ENCODE results near the gene RANBP3.

Gene RANBP3

DNA sequence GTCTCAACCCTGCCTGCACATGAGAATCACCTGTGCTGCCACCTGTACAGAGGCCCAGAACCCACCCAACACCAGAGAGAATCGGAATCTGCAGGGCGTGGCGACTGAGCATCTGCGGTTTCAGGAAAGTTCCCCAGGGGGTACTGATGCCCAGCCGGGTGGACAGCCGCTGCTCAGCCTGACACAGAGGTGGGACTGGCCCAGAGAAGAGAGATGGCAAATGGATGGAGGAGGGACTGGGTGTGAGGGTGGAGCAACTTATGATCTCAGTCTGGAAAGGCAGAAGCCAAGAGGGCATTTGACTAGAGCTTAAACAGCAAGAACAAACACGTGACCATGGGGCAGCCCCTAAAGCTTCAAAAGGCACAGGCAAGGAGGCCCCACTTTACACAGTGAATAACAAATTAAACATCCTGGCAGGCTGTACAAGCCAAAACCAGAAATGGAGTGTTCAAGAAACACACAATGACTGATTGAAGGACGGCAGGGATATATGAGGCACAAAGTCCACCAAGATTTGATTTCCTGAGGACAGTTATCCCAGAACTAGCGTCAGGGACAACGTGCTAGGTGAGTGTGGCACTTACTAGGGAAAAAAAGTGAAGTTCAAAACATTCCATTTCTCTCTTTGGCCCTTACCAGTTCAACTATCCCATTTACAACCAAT is 3.1 kb downstream of the RANBP3 start:
- H3K27ac ChIP-seq (ENCODE audit: low read depth in 2 of 2, low read length in 2 of 2) = peak overlapping the region in 1 of 2 donors; percentile 21
- peaks cover 37 to 49% of the 10 kb centered on the region in 2 donors for H3K4me1 ChIP-seq (ENCODE audit: control insufficient read depth in 2 of 2, insufficient read depth in 2 of 2, low read length in 2 of 2)
- no peak overlapping the region for H3K4me3 ChIP-seq (ENCODE audit: low read length in 2 of 2)
- H3K36me3 ChIP-seq (ENCODE audit: control insufficient read depth in 2 of 2, insufficient read depth in 2 of 2, low read length in 2 of 2) = peaks cover 2 to 24% of the 10 kb centered on the region in 2 donors
- no peaks in the 10 kb centered on the region for H3K27me3 ChIP-seq (ENCODE audit: control insufficient read depth in 2 of 2, insufficient read depth in 2 of 2, low read length in 2 of 2)
- no peak overlapping the region for H3K9ac ChIP-seq (ENCODE audit: low read depth in 1 of 2, low read length in 2 of 2)
- H3K9me3 ChIP-seq (ENCODE audit: control insufficient read depth in 2 of 2, low read length in 2 of 2) = no peaks in the 10 kb centered on the region

DNA sequence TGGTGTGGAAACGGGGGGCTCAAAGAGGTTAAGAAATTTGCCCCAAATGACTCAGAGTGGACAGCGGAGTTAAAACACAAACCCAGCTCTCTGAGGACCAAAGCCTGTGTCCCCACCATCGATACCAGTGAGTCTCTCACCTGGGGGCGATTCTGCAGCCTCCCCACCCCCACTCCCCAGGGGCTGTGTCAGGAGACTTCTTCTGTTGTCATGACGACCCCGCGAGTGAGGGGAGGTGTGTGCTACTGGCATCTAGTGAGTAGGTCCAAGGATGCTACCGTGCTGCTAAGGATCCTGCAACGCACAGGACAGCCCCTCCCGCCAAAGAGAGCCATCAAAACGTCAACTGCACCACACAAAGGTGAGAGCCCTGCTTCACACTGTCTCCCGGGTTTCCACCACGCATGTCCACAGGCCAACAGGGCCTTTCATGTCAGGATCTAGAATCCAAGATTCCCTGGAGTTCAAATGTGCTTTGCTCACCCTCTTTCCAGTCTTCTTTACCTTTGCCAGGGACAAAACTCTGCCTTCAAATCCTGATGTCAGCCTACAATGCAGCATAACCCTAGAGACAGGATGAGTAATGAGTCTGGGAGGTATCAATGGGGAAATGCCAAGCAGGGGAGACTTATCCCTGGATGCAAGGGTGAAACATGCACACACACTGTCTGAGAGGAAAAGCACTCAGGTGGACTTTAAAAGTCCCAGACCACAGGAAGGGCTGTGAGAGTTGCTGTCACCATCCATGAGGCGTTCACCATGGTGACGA is 3.9 kb downstream of the RANBP3 start:
- H3K36me3 ChIP-seq (ENCODE audit: control insufficient read depth in 2 of 2, insufficient read depth in 2 of 2, low read length in 2 of 2) = peaks cover 2 to 24% of the 10 kb centered on the region in 2 donors
- no peak overlapping the region for H3K27ac ChIP-seq (ENCODE audit: low read depth in 2 of 2, low read length in 2 of 2)
- no peak overlapping the region for H3K9ac ChIP-seq (ENCODE audit: low read depth in 1 of 2, low read length in 2 of 2)
- no peaks in the 10 kb centered on the region for H3K27me3 ChIP-seq (ENCODE audit: control insufficient read depth in 2 of 2, insufficient read depth in 2 of 2, low read length in 2 of 2)
- no peak overlapping the region for H3K4me3 ChIP-seq (ENCODE audit: low read length in 2 of 2)
- H3K4me1 ChIP-seq (ENCODE audit: control insufficient read depth in 2 of 2, insufficient read depth in 2 of 2, low read length in 2 of 2) = peaks cover 35 to 44% of the 10 kb centered on the region in 2 donors
- H3K9me3 ChIP-seq (ENCODE audit: control insufficient read depth in 2 of 2, low read length in 2 of 2) = no peaks in the 10 kb centered on the region

- Histone ChIP-seq H3K9ac (ENCODE audit: low read depth in 1 of 2, low read length in 2 of 2) (no peak overlapping the region), H3K36me3 (ENCODE audit: control insufficient read depth in 2 of 2, insufficient read depth in 2 of 2, low read length in 2 of 2) (peaks cover 2 to 24% of the 10 kb centered on the region in 2 donors), H3K4me1 (ENCODE audit: control insufficient read depth in 2 of 2, insufficient read depth in 2 of 2, low read length in 2 of 2) (peaks cover 35 to 45% of the 10 kb centered on the region in 2 donors), H3K27ac (ENCODE audit: low read depth in 2 of 2, low read length in 2 of 2) (no peak overlapping the region), H3K27me3 (ENCODE audit: control insufficient read depth in 2 of 2, insufficient read depth in 2 of 2, low read length in 2 of 2) (no peaks in the 10 kb centered on the region), H3K9me3 (ENCODE audit: control insufficient read depth in 2 of 2, low read length in 2 of 2) (no peaks in the 10 kb centered on the region), H3K4me3 (ENCODE audit: low read length in 2 of 2) (no peak overlapping the region)
Observed at GRCh38 chr19:5973376-5973775, 4.6 kb downstream of the RANBP3 start.

DNA sequence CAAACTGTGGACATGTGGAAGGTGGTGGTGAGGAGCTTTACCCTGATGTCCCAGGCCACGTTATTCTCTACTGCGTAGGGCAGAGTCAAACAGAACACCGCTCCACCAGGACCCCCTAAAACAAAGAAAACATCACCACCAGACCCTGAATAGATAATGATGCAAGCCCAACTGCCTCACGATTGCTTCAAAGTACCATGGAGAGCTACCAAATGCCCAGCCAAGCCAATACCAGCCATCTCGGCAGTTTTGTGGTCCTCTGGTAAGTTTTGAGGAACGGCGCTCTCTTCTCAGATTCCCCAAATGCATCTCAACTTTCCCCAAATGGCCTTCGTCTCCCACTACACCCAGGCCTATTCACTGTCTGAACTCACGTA is 5.6 kb downstream of the RANBP3 start:
- Histone ChIP-seq H3K9ac (ENCODE audit: low read depth in 1 of 2, low read length in 2 of 2) (no peak overlapping the region), H3K4me3 (ENCODE audit: low read length in 2 of 2) (no peak overlapping the region), H3K27me3 (ENCODE audit: control insufficient read depth in 2 of 2, insufficient read depth in 2 of 2, low read length in 2 of 2) (no peaks in the 10 kb centered on the region), H3K4me1 (ENCODE audit: control insufficient read depth in 2 of 2, insufficient read depth in 2 of 2, low read length in 2 of 2) (peaks cover 45 to 52% of the 10 kb centered on the region in 2 donors), H3K9me3 (ENCODE audit: control insufficient read depth in 2 of 2, low read length in 2 of 2) (no peaks in the 10 kb centered on the region), H3K27ac (ENCODE audit: low read depth in 2 of 2, low read length in 2 of 2) (no peak overlapping the region), H3K36me3 (ENCODE audit: control insufficient read depth in 2 of 2, insufficient read depth in 2 of 2, low read length in 2 of 2) (peaks cover 2 to 24% of the 10 kb centered on the region in 2 donors)

GRCh38 chr19:5971714-5972354 is 6.1 kb downstream of the RANBP3 start:
- Histone ChIP-seq H3K27me3 (ENCODE audit: control insufficient read depth in 2 of 2, insufficient read depth in 2 of 2, low read length in 2 of 2) (no peaks in the 10 kb centered on the region), H3K9me3 (ENCODE audit: control insufficient read depth in 2 of 2, low read length in 2 of 2) (no peaks in the 10 kb centered on the region), H3K4me1 (ENCODE audit: control insufficient read depth in 2 of 2, insufficient read depth in 2 of 2, low read length in 2 of 2) (peaks cover 46 to 51% of the 10 kb centered on the region in 2 donors), H3K27ac (ENCODE audit: low read depth in 2 of 2, low read length in 2 of 2) (no peak overlapping the region), H3K36me3 (ENCODE audit: control insufficient read depth in 2 of 2, insufficient read depth in 2 of 2, low read length in 2 of 2) (peaks cover 2 to 24% of the 10 kb centered on the region in 2 donors), H3K9ac (ENCODE audit: low read depth in 1 of 2, low read length in 2 of 2) (no peak overlapping the region), H3K4me3 (ENCODE audit: low read length in 2 of 2) (no peak overlapping the region)

DNA sequence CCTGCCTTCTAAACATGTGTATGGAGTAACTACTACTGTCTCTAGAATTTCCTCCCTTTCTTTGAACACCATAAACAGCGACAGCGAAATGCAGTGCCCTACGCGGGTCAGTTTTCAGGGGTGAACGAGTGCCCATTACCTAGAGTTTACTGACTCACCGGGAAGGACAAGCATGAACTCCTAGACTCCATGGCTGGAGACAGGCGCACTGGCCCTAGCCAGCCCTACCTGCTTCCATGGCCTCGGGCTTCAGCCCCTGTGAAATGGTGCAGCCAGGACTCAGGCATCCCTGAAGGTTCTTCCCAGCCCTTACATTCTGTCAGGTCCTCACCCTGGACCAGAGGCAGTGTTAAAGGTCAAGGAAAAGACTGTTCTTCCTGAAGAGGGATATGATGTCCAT is 8.5 kb downstream of the RANBP3 start:
- Histone ChIP-seq H3K36me3 (ENCODE audit: control insufficient read depth in 2 of 2, insufficient read depth in 2 of 2, low read length in 2 of 2) (peaks cover 2 to 19% of the 10 kb centered on the region in 2 donors), H3K9me3 (ENCODE audit: control insufficient read depth in 2 of 2, low read length in 2 of 2) (no peaks in the 10 kb centered on the region), H3K27ac (ENCODE audit: low read depth in 2 of 2, low read length in 2 of 2) (no peak overlapping the region), H3K9ac (ENCODE audit: low read depth in 1 of 2, low read length in 2 of 2) (no peak overlapping the region), H3K4me1 (ENCODE audit: control insufficient read depth in 2 of 2, insufficient read depth in 2 of 2, low read length in 2 of 2) (peaks cover 29 to 31% of the 10 kb centered on the region in 2 donors), H3K4me3 (ENCODE audit: low read length in 2 of 2) (no peak overlapping the region), H3K27me3 (ENCODE audit: control insufficient read depth in 2 of 2, insufficient read depth in 2 of 2, low read length in 2 of 2) (no peaks in the 10 kb centered on the region)

DNA sequence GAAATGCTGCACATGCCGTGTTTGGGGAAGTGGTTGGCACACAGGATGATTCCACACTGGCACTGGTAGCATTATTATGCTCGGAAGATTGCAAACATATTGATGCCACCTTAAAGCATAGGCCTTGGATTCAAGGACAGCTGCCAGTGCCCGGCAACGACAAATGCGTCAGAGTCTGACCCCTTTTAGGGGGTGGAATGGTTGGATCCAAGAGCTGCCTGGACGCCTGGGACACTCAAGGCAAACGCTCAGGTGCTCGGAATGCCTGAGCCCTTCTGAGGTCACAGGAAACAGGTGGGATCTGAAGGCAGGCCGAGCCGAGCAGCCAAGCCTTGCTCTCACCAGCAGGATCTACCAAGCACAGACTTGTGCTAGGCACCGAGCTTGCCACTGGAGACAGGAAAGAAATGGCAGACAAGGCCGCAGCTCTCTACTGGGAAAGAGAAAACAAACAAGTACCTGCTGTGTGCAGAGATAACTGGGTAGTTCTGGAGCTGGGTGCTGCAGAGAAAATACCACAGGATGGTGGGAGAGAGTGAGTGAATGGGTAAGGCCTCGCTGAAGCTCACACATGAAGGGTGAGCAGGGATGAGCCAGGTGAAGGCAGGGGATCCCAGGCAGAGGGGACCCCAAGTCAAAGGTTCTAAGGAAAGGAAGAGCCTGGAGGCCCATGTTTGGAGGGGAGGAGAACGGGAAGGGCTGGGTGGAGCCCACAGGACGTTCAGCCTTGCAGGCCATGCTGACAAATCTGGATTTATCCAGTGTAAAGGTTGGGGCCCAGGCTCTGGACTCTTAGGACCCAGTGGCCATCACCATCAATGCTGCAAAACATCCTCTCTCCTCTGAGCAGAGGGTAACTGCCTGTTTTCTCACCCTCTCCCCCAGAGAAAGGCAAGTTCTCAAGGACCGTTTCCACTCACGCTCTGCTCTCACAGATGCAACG is 9.2 kb downstream of the RANBP3 start:
- H3K4me1 ChIP-seq (ENCODE audit: control insufficient read depth in 2 of 2, insufficient read depth in 2 of 2, low read length in 2 of 2) = peaks cover 23 to 27% of the 10 kb centered on the region in 2 donors
- H3K4me3 ChIP-seq (ENCODE audit: low read length in 2 of 2) = peak overlapping the region in 1 of 2 donors; percentile 20
- peak overlapping the region; percentile 26 to 60 for H3K27ac ChIP-seq (ENCODE audit: low read depth in 2 of 2, low read length in 2 of 2)
- peaks cover 2 to 11% of the 10 kb centered on the region in 2 donors for H3K36me3 ChIP-seq (ENCODE audit: control insufficient read depth in 2 of 2, insufficient read depth in 2 of 2, low read length in 2 of 2)
- H3K9me3 ChIP-seq (ENCODE audit: control insufficient read depth in 2 of 2, low read length in 2 of 2) = no peaks in the 10 kb centered on the region
- H3K9ac ChIP-seq (ENCODE audit: low read depth in 1 of 2, low read length in 2 of 2) = peak overlapping the region in 1 of 2 donors; percentile 33
- no peaks in the 10 kb centered on the region for H3K27me3 ChIP-seq (ENCODE audit: control insufficient read depth in 2 of 2, insufficient read depth in 2 of 2, low read length in 2 of 2)

GRCh38 chr19:5967994-5968430 is 9.9 kb downstream of the RANBP3 start:
- Histone ChIP-seq H3K36me3 (ENCODE audit: control insufficient read depth in 2 of 2, insufficient read depth in 2 of 2, low read length in 2 of 2) (peaks cover 2 to 5% of the 10 kb centered on the region in 2 donors), H3K9ac (ENCODE audit: low read depth in 1 of 2, low read length in 2 of 2) (peak overlapping the region in 1 of 2 donors; percentile 33), H3K27ac (ENCODE audit: low read depth in 2 of 2, low read length in 2 of 2) (peak overlapping the region; percentile 26 to 60), H3K4me3 (ENCODE audit: low read length in 2 of 2) (peak overlapping the region in 1 of 2 donors; percentile 20), H3K27me3 (ENCODE audit: control insufficient read depth in 2 of 2, insufficient read depth in 2 of 2, low read length in 2 of 2) (no peaks in the 10 kb centered on the region), H3K4me1 (ENCODE audit: control insufficient read depth in 2 of 2, insufficient read depth in 2 of 2, low read length in 2 of 2) (peaks cover 23 to 27% of the 10 kb centered on the region in 2 donors), H3K9me3 (ENCODE audit: control insufficient read depth in 2 of 2, low read length in 2 of 2) (no peaks in the 10 kb centered on the region)

GRCh38 chr19:5967571-5967970 is 10.4 kb downstream of the RANBP3 start:
- Histone ChIP-seq H3K4me3 (ENCODE audit: low read length in 2 of 2) (no peak overlapping the region), H3K27ac (ENCODE audit: low read depth in 2 of 2, low read length in 2 of 2) (no peak overlapping the region), H3K27me3 (ENCODE audit: control insufficient read depth in 2 of 2, insufficient read depth in 2 of 2, low read length in 2 of 2) (no peaks in the 10 kb centered on the region), H3K36me3 (ENCODE audit: control insufficient read depth in 2 of 2, insufficient read depth in 2 of 2, low read length in 2 of 2) (peaks cover 2 to 5% of the 10 kb centered on the region in 2 donors), H3K9me3 (ENCODE audit: control insufficient read depth in 2 of 2, low read length in 2 of 2) (no peaks in the 10 kb centered on the region), H3K4me1 (ENCODE audit: control insufficient read depth in 2 of 2, insufficient read depth in 2 of 2, low read length in 2 of 2) (peaks cover 27 to 32% of the 10 kb centered on the region in 2 donors), H3K9ac (ENCODE audit: low read depth in 1 of 2, low read length in 2 of 2) (no peak overlapping the region)
